ENCODE measurements around the gene FOLR3. TPM values are rescaled to one million over a fixed set of nuclear protein-coding genes. Genes with fewer than 3 reads are reported as not detected.
A peak's percentile ranks its signal among the peaks of the same experiment; 100 is the strongest.

FOLR3 gene
- total and polyA plus RNA-seq, 9 of the 15 experiments (the other 6 are each of a cell fraction or from before 2014, with no cell fraction given) = not detected

- 73% methylated on average over 6 of the region's 6 CpGs for WGBS (ENCODE audit: insufficient coverage, low coverage, missing lambda C conversion rate)
- H2AFZ ChIP-seq (ENCODE audit: low read depth, low read length) = peak overlapping the region; percentile 78
- no peaks in the 10 kb centered on the region for H3K36me3 ChIP-seq (ENCODE audit: control insufficient read depth, insufficient read depth, low read length)
These were observed 16.3 kb upstream of the FOLR3 start for GRCh38 chr11:72119198-72119597.

DNA sequence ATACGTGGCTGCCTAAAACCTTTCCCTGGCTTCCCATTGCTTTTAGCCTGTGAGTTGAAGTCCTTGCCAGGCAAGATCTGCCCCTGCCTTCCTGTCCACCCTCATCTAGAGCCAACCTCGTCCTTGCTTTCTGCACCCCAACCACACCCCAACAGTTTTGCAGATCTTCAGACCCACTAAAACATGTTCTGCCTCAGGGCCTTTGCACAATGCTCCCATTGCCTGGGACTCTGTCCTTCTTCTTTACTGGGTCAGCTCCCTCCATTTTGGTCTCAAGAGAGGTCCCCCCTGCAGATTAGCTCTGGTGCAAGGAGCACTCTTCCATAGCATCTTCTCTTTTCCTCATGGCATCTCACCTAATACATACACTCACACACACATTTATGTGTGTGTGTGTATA, 14.6 kb upstream of the FOLR3 start:
- in situ Hi-C loops (cut with MboI) = no loop called here
- no peaks in the 10 kb centered on the region for H3K36me3 ChIP-seq (ENCODE audit: control insufficient read depth, insufficient read depth, low read length)
- no peak for FAIRE-seq
- WGBS (ENCODE audit: insufficient coverage, low coverage, missing lambda C conversion rate) = 49% methylated on average over 2 of the region's 2 CpGs
- no peak overlapping the region for H3K4me2 ChIP-seq (ENCODE audit: insufficient read depth, low read length)
- H4K20me1 ChIP-seq (replicated peaks; ENCODE audit: control insufficient read depth, insufficient read depth, low read length) = no peaks in the 10 kb centered on the region
- H3K4me1 ChIP-seq (replicated peaks in 1 of 2; ENCODE audit: control insufficient read depth in 2 of 2, insufficient read depth in 2 of 2, low read length in 2 of 2) = peaks cover 31 to 40% of the 10 kb centered on the region in 2 experiments
- peak overlapping the region in 1 of 2 experiments; percentile 38; a peak in 1 of 4 replicates for H3K9ac ChIP-seq (ENCODE audit: insufficient read depth in 1 of 2, low read depth in 2 of 2, low read length in 2 of 2)
- intact Hi-C loops (cut with micrococcal nuclease) = no loop called here
- no peak for DNase-seq (ENCODE audit: extremely low read depth in 1 of 4, low spot score in 3 of 4)
- ChIA-PET CTCF (ENCODE audit: low intra/inter-chr PET ratio) (no interaction called here), POLR2A (interaction anchor here (0.6 to 1.5 kb wide), 2 partner anchors 9 to 1638 kb away, joined by 3 to 5 read pairs; partner anchors contain the start of gene ANAPC15)
- BruUV-seq (replicated peaks) = no TSS peak
- H3K4me3 ChIP-seq = no peak overlapping the region
- TF ChIP-seq HNRNPUL1 (IDR thresholded peaks at IDR 0.05; ENCODE audit: low read length) (no peak), MIER1 (IDR thresholded peaks at IDR 0.05; ENCODE audit: low read depth) (no peak), RBM25 (IDR thresholded peaks at IDR 0.05; ENCODE audit: low read depth, low read length, severe bottlenecking) (peak; percentile 59)
- H2AFZ ChIP-seq (ENCODE audit: low read depth, low read length) = peak overlapping the region; percentile 17; the same call in 1 of the 2 replicates
- no peaks in the 10 kb centered on the region for H3K9me3 ChIP-seq (replicated peaks; ENCODE audit: control insufficient read depth, insufficient read depth, low read depth, low read length)
- H3K27ac ChIP-seq (ENCODE audit: extremely low read depth, low read depth, low read length) = no peak overlapping the region
- H3K9me1 ChIP-seq (ENCODE audit: control insufficient read depth, insufficient read depth, low read length) = no peaks in the 10 kb centered on the region
- H3K27me3 ChIP-seq (ENCODE audit: control insufficient read depth in 2 of 2, insufficient read depth in 2 of 2, low read length in 2 of 2) = no peaks in the 10 kb centered on the region
- no peaks in the 10 kb centered on the region for H3K79me2 ChIP-seq (ENCODE audit: control insufficient read depth, insufficient read depth, low read length)
- ATAC-seq = no peak

More at GRCh38 chr11:72119198-72119597, 16.3 kb upstream of the FOLR3 start:
- no peaks in the 10 kb centered on the region for H3K27me3 ChIP-seq (ENCODE audit: control insufficient read depth in 2 of 2, insufficient read depth in 2 of 2, low read length in 2 of 2)
- H3K4me3 ChIP-seq = no peak overlapping the region
- FAIRE-seq (no peak), ATAC-seq (peak; percentile 40), DNase-seq (ENCODE audit: extremely low read depth in 1 of 4, low spot score in 3 of 4) (no peak)
- no TSS peak for BruUV-seq (replicated peaks)
- ChIA-PET POLR2A (interaction anchor here (1.1 to 1.6 kb wide), 3 partner anchors 11 to 71 kb away, joined by 3 to 5 read pairs (median 4); no protein-coding TSS in a partner anchor), CTCF (ENCODE audit: low intra/inter-chr PET ratio) (no interaction called here)
- in situ Hi-C loops (cut with MboI) = no loop called here
- H3K4me2 ChIP-seq (ENCODE audit: insufficient read depth, low read length) = no peak overlapping the region; the same call in 1 of the 2 replicates
- no peaks in the 10 kb centered on the region for H3K9me3 ChIP-seq (replicated peaks; ENCODE audit: control insufficient read depth, insufficient read depth, low read depth, low read length)
- no peaks in the 10 kb centered on the region for H3K9me1 ChIP-seq (ENCODE audit: control insufficient read depth, insufficient read depth, low read length)
- peaks cover 29 to 47% of the 10 kb centered on the region in 2 experiments for H3K4me1 ChIP-seq (replicated peaks in 1 of 2; ENCODE audit: control insufficient read depth in 2 of 2, insufficient read depth in 2 of 2, low read length in 2 of 2)
- H3K9ac ChIP-seq (ENCODE audit: insufficient read depth in 1 of 2, low read depth in 2 of 2, low read length in 2 of 2) = peak overlapping the region; percentile 28 to 83; a peak in 2 of 4 replicates
- no peaks in the 10 kb centered on the region for H4K20me1 ChIP-seq (replicated peaks; ENCODE audit: control insufficient read depth, insufficient read depth, low read length)
- H3K79me2 ChIP-seq (ENCODE audit: control insufficient read depth, insufficient read depth, low read length) = no peaks in the 10 kb centered on the region
- TF ChIP-seq CBX1 (IDR thresholded peaks at IDR 0.05; ENCODE audit: low read depth) (no peak), ZKSCAN3 (CRISPR knock-in tag; IDR thresholded peaks at IDR 0.05) (no peak), USF1 (CRISPR knock-in tag; IDR thresholded peaks at IDR 0.05) (no peak), ETV6 (IDR thresholded peaks at IDR 0.05; ENCODE audit: borderline replicate concordance in 1 of 2, low read depth in 2 of 2, low read length in 1 of 2) (no peak), ETV6 (CRISPR knock-in tag; IDR thresholded peaks at IDR 0.05; ENCODE audit: borderline replicate concordance) (no peak), ELF4 (CRISPR knock-in tag; IDR thresholded peaks at IDR 0.05) (no peak)
- intact Hi-C loops (cut with micrococcal nuclease) = no loop called here
- H3K27ac ChIP-seq (ENCODE audit: extremely low read depth, low read depth, low read length) = peak overlapping the region; percentile 64; the same call in 1 of the 3 replicates
